HG03442 (cell line): ENCODE results near the gene SERINC5.
"Not testable (repeated sequence)": the region's sequence is repeated elsewhere in the genome, so short reads cannot be mapped to it uniquely, and the experiment has no call there.

ENCODE experiments used
- ATAC-seq: cut with Tn5 transposase; IDR thresholded peaks from one replicate; pipeline ENCODE4 v1.9.1; 2021; ENCODE audit warnings: mild to moderate bottlenecking, moderate library complexity; ENCODE audit not compliant: unreplicated experiment

SERINC5 gene

DNA sequence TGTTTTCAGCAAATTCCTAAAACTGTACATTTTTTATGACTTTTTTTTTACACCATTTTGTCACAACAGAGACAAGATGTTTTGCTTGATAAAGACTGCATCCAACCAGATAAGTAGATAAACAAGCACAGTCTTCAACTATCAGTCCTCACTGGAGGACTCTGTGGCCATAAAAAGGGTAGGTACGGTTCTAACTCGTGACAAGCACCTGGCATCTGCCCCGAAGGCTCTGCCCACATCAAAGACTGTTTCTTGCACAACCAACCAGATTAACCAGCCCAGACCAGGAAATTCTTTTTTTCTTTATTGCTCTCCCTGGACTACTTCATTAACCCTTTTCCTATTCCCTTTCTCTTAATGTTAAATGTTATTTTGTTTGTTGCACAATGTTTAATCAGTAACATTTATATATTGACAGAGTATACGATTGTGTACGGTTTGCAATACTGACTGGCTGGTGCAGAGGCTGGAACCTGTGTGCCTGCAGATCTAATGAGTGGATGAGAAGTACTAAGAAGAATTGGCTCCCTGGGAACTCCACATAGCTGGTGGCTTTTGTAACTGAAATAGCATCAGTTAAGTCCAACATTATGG is 74.1 kb downstream of the SERINC5 start:
- no peak for ATAC-seq

DNA sequence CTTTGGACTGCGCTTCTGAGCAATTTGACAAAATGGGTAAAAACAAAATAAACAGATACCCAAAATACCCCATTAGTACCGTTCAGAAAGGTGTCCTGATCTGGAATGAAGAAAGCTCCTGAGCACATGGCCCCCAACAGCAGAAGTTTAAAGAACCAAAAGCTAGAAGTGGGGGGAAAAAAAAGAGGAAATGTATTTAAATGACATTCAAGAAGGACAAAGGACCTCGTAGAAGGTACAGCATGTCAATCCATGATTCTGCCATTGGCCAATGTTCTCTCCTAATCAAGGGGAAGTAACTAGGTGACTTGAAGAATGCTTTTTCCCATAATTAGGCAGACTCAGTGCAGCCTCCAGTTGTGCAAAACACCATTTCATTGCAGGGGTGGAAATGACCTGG is 78.6 kb downstream of the SERINC5 start:
- no peak for ATAC-seq

DNA sequence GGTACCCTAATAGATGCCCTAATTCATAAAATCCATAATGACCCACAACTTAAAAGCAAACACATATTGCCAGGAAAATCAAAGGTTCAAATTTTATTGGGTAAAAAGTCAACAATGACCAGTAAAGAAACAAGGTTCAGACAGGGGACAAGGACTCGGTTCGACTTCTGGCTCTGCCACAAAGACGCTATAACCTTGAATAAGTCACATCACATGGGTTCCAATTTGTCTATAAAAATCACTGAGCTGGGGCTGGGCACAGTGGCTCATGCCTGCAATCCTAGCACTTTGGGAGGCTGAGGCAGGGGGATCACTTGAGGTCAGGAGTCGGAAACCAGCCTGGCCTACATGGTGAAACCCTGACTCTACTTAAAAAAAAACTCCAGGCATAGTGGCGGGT is 80.5 kb downstream of the SERINC5 start:
- no peak for ATAC-seq

DNA sequence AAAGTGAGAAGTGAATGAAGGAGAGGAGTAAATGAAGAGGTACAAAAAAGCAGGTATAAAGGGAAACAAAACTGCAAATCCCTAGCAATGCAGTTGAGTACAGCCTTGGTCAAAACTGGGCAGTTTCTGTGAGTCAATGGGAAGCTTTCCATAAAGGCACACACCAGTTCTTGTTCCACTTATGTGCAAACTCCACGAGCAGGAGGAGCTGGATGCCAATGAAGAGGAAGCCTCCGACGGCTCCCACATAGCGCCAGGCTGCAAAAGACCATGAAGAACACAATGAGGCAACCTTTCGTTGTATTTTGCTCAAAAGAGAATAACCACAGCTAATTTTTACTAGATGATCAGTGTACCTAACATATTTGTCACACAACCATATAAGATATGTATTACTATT is 81.1 kb downstream of the SERINC5 start:
- ATAC-seq = no peak

DNA sequence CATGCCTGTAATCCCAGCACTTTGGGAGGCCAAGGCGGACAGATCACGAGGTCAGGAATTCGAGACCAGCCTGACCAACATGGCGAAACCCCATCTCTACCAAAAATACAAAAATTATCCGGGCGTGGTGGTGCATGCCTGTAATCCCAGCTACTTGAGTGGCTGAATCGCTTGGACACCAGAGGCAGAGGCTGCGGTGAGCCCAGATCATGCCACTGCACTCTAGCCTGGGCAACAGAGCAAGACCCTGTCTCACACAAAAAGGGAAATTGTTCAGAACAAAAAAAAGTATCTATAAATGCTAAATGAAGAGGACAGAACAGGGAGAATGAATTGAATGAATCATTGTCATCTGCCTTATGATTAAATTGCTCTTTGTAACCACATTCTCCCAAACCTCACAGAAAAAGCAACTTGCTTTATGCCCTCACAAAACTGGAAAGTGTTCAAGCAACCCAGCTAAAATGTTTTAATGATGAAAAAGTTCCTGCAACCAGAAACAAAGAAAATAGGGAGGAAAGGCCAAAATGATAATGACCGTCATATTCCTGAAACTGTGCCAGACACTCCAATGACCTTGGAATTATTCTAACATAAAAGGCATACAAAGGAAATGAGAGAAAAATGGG is 83.7 kb downstream of the SERINC5 start:
- no peak for ATAC-seq

DNA sequence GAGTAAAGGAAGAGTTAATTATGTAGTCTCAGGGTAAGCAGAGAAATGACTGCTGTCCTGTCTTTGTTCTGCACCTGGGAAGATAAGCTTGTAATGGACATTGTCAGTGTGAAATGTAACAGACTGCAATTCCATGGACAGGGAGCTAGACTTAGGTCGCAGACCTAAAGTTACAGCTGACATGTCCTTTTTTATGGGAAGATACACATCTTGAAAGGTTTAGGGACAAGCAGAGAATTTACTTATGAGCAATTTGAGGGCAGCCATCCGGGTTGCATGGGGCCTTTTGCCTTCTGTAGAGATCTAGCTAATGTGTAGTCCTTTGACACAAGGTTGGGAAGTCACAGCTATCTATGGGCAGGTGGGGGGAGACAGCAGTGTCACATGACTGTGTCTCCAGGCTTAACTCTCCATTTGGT is 85.7 kb downstream of the SERINC5 start:
- ATAC-seq = no peak

DNA sequence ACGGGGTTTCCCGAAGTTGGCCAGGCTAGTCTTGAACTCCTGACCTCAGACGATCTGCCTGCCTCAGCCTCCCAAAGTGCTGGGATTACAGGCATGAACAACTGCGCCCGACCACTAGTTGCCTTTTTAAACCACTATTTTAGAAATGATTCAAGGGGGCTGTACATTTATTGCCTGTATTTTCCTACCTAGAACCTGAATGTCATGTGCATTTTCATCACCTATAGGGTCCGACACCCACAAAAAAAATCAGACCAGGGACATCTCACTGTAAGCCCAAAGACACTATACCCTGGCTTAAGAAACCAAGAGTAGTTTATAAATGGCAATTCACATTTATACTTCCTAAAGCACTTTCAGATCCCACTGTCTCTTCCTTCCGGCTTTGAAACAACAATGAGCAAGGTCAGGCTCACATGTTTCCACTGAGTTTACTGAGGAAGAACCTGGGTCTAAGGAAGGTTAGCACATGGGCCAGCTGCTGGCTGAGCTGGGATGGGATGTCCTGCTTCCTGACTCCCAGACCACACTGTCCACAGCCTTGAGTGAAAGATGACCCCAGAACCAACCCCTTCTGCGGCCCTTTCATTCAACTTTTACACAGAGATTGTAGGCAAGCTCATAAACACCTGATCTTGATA is 87.3 kb downstream of the SERINC5 start:
- ATAC-seq = no peak

DNA sequence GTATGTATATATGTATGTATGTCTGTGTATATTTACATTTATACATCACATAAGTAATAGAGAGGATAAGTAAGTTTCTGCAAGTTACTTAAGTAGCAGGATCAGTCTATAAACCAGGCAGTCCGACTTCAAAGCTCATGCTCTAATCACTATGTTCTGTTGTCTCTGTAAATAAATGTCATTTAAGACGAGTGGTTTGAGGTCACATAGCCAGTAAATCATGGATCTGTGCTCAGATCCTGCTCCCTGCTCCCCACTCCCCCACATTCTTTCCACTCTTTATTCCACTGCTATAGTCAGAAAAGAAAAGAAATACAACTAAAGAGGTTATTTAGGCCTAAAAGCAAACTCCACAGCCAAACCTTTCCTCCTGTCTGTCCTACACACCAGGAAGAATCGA is 90.4 kb downstream of the SERINC5 start:
- no peak for ATAC-seq

DNA sequence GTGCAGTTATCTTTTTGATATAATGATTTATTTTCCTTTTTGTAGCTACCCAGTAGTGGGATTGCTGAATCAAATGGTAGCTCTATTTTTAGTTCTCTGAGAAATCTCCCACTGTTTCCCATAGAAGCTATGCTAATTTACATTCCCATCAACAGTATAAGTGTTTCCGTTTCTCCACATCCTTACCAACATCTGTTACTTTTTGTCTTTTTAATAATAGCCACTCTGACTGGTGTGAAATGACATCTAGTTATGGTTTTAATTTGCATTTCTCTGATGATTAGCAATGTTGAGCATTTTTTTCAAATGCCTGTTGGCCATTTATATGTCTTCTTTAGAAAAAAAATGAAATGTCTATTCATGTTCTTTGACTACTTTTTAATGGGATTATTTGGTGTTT is 94.7 kb downstream of the SERINC5 start:
- no peak for ATAC-seq

DNA sequence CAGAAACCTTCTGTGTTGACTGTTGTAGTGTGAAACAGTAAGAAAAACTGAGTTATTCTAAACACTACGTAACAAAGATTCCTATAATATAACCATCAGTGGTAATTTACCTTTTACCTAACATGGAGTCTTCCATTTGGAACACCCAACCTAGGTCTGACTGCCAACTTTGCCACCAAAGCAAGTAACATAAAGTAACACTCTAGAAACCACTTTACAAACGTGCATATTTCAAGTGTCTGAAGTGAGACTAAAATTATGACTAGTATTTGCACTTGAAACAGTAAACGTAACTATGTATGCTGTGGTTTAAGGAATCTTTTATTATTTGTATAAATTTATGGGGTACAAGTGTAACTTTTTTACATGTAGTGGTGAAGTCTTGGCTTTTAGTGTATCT is 95.6 kb downstream of the SERINC5 start:
- ATAC-seq = no peak

DNA sequence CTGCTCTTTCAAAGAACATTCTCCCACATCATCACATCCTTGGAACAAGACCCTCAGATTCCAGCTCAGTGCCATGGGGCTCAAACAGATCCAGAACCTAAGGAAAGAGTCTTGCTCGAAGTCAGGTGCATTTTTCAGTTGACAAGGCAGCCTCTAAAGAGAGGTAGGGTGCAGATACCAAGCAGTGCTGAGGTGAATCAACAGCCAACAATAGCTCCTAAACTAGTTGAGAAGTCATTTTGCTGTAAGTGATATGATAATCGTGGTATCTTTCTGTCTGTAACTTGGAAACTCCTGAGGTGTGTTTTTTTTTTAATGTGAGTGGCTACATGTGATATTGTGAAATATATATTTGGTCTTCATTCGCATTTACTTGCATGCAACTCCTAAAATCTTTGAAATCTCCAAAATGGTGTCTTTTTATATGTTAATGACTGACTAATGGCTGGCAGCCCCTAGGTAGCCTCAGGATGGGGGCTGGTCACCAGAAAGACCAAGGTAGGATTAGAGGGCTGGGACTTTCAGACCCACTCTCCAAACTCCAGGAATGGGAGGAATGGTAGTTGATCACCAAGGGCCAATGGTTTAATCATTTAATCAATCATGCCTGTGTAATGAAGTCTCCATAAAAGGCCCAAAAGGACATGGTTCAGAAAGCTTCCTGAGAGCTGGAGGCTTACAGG is 96.6 kb downstream of the SERINC5 start:
- no peak for ATAC-seq

DNA sequence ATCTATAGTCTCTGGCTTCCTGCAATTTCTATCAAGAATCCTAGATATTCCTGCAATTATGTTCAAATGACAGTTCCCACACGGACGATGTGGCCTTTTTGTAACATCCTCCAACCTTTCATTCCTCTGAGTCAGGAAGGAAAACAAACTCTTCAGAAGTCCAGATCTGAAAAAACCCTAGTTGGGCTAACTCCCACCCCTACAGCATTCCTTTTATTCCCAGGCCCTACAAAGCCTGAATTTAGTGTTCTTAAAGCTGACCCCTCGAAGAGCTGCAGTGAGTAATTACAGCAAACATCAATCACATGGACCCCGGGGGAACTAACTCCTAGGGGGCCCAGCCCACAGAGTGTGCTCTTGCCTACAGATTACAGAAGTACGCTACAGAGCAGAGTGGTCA is 99.7 kb downstream of the SERINC5 start:
- ATAC-seq = no peak

DNA sequence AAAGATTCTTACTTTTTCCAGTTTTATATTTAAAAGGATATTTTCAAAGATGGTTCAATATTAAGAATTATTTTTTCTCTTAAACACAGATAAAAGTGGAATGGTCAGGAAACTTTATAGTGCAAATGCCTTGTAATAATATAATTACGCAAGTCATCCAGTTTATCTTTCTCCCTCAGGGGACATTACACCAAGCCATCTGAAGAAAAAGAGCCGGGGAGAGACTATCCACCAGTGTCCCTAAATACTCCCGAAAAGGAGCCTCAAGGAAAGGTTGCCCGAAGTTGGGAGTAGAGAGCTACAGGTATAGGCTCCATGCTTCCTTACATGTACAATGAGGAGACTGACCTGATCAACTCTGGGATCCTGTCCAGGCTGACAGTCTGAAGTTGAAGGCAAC is 101.1 kb downstream of the SERINC5 start:
- no peak for ATAC-seq

DNA sequence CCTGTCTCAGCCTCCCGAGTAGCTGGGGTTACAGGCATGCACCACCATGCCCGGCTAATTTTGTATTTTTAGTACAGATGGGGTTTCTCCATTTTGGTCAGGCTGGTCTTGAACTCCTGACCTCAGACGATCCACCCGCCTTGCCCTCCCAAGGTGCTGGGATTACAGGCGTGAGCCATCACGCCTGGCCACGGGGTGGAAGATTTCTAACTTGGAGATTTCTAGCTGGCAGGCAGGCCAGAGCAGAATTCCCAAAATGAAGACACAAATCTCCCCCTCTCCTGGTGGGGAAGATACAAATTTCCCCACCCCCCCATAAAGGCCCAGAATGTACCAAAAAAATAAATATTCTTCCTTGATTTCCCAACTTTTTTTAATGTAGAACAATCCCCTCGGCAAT is 101.6 kb downstream of the SERINC5 start:
- not testable (repeated sequence) for ATAC-seq

DNA sequence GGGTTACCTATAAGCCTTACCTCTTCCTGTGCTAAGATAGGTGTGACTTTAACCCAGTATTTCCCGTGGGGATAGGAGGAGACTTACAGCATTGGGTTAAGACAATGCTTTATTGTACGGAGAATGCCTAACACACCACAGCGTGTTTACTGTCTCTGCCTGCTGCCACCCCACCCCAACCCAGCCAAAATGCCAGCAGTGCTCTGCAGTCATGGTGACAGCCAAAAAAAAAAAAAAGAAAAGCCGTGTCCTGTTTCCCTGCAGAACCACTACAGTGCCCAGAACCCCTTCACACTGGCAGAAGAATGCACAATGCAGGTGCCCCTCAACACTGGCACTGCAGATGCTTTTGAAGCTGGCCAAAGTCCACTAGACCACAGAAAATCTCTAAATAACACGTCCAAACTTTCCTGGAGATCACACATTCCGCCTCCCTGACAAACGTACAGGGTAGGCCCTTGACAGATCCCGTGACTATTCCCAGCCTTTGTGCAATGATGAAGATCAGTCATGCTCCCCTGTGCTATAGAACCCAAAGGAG is 102.2 kb downstream of the SERINC5 start:
- ATAC-seq = no peak

DNA sequence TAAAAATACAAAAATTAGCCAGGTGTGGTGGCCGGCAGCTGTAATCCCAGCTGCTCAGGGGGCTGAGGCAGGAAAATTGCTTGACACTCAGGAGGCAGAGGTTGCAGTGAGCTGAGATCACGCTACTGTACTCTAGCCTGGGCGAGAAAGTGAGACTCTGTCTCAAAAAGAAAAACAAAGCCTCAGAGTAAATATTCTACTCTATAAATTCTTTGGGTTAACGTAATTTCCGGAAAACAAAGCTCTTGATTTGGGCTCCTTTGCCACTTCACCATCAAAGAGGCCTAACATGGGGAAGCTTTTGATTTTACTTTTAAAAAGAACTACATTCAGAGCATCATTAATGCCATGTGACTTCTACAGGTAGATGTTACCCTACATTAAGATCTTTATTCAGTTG is 103.1 kb downstream of the SERINC5 start:
- ATAC-seq = no peak

DNA sequence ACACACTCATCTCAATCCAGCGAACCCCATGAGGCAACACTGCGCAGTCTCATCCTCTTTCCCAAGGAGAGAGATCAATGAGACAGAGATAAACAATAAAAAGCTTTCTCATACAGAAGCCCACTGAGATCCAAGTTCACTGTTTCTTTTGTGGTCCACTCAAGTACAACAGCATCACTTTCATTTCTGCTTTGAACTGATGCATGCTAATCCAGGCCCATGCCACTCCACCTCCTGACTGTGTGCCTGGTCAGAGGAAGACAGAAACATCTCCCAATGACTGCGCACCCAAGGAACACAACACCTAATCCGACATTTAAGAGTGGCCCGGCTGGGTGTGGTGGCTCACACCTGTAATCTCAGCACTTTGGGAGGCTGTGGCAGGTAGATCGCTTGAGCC is 104.0 kb downstream of the SERINC5 start:
- no peak for ATAC-seq

DNA sequence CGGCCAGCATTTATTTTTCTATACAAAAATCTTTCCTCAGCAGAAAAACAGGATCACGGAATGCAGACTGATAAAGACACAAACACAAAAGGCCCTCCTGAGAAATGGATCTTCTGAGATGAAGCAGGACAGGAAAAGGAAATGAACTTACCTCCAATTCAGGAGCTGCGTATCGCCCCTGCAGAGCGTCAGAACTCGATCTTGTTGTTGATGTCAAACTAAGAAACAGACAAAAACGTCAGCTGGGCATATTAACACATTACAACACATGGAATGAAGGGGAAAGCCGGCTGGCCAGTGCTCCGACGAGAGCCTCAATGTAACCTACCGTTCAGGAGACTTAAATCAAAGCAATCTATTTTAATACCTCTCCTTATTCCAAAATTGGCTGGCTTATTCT is 105.1 kb downstream of the SERINC5 start:
- ATAC-seq = no peak

DNA sequence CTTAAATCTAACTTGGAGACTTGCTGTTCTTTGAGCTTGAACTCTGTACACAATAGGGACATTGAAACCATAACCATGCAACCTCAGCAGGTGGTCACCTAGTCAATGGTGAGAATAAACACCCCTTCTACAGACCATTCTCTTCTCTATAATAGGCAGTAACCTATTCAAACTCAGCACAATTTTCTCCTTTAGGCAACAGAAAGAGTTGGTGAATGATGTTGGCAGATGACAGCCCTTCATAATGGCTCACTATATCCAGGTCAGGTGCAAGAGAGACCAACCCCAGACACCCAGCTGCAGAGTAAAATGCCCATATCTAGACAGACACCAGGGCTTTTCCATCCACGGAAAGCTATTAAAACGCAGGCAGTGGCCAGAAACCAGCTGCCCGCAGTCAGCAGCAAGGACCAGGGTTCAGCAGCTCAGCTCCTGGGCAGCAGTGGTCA is 106.7 kb downstream of the SERINC5 start:
- ATAC-seq = no peak

DNA sequence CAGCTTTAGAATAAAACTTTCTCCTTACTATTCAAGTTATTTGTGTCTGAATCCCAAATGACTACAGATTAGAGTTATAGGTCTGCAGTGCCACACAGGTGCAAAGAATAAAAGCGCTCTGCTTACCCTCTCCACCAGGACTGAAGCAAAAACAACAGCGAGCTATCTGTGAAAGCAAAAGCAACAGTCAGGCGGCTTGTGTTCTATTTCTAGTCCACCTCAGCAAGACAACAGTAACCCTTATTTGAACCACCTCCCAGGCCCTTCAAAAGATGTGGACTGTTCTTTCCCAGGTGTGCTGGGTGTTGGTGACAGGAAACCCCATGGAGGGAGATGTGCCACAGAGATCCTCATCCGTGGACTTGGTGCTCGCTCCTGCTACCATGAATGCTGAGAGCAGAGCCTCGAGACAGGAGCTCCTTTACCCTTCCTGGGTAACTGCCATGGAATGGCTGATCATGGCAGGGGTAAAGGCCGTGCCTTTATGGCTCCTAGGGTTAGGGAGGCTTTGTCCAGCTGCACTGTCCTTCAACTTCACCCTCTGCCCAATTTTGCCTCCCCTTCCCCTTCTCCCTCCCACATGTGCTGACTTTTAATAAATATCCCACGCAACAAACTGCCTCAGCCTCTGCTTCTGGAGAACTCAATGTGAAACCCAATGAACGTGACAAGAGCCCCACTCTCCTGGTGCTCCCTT is 108.6 kb downstream of the SERINC5 start:
- ATAC-seq = no peak

DNA sequence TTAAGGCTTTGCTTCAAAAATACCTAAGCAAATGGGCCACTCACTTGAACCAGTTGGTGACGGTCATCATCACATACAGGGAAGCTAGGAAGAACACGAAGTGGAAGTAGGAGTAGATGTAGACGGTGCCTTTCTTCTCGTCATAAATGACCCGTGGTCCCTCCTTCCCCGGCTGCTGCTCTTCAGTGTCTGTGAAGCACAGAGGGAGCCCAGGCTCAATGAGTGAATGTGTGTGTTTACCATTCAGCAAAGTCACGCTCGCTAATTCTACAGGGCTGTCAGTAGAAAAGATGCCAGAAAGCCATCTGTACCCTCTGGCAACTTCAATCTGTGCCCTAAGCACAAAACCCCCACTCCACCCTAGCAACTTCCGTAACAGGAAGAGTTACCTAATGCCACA is 109.8 kb downstream of the SERINC5 start:
- ATAC-seq = no peak
